Glutamatergic neuron (in vitro differentiated cells): ENCODE results near the gene CFAP299. TPM values are rescaled to one million over a fixed set of nuclear protein-coding genes. Genes with fewer than 3 reads are reported as not detected.

Source experiments
- DNase-seq: peaks from one replicate; pipeline ENCODE4 v3.0.0; 2022
- H3K27ac Mint-ChIP-seq: one replicate; pipeline ENCODE4 v1.8.0; 2020; ENCODE audit warnings: mild to moderate bottlenecking, mixed read lengths, inconsistent platforms; ENCODE audit not compliant: unreplicated experiment
- H3K27me3 Mint-ChIP-seq: one replicate; pipeline ENCODE4 v1.8.0; 2020; ENCODE audit warnings: mild to moderate bottlenecking, moderate library complexity, mixed read lengths, inconsistent platforms; ENCODE audit not compliant: unreplicated experiment
- H3K36me3 Mint-ChIP-seq: one replicate; pipeline ENCODE4 v1.8.0; 2020; ENCODE audit warnings: mild to moderate bottlenecking, mixed read lengths, inconsistent platforms; ENCODE audit not compliant: unreplicated experiment
- H3K4me1 Mint-ChIP-seq: one replicate; pipeline ENCODE4 v1.8.0; 2020; ENCODE audit warnings: mild to moderate bottlenecking, low read depth, mixed read lengths, inconsistent platforms; ENCODE audit not compliant: unreplicated experiment
- H3K4me3 Mint-ChIP-seq: one replicate; pipeline ENCODE4 v1.8.0; 2020; ENCODE audit warnings: mild to moderate bottlenecking, mixed read lengths, inconsistent platforms; ENCODE audit not compliant: unreplicated experiment
- H3K9me3 Mint-ChIP-seq: one replicate; pipeline ENCODE4 v1.8.0; 2020; ENCODE audit warnings: mild to moderate bottlenecking, moderate library complexity, mixed read lengths, inconsistent platforms; ENCODE audit not compliant: unreplicated experiment
- CTCF ChIP-seq: fragments of 200-600 bp; sonication (generic); IDR thresholded peaks from one replicate; pipeline ENCODE4 v1.5.0; 2021; ENCODE audit not compliant: partially characterized antibody, unreplicated experiment
- total RNA-seq: library from RNA; stranded (reverse); fragmentation: NEBNext Ultra II Directional; extraction: Animal tissue kit (Norgen Biotek cat#: 25700); gene quantifications from one replicate; pipeline ENCODE4 v1.2.1, GENCODE V29; 2021; ENCODE audit not compliant: unreplicated experiment

The CFAP299 gene
- total RNA-seq, 1 donor from 2014 or later: not detected

- TF ChIP-seq CTCF: no peak
- H3K4me1 Mint-ChIP-seq: no peaks in the 10 kb centered on the region
- no peaks in the 10 kb centered on the region for H3K9me3 Mint-ChIP-seq
Observed at GRCh38 chr4:80386281-80386886, 50.9 kb downstream of the CFAP299 start.

GRCh38 chr4:80387390-80388283, 52.1 kb downstream of the CFAP299 start:
- DNase-seq: no peak
- Mint-ChIP-seq H3K36me3 (no peaks in the 10 kb centered on the region), H3K27ac (no peak overlapping the region), H3K9me3 (no peaks in the 10 kb centered on the region), H3K27me3 (peaks cover 1% of the 10 kb centered on the region), H3K4me1 (no peaks in the 10 kb centered on the region), H3K4me3 (no peak overlapping the region)
- no peak for TF ChIP-seq CTCF

More at GRCh38 chr4:80386281-80386886, 50.9 kb downstream of the CFAP299 start:
- no peak overlapping the region for H3K4me3 Mint-ChIP-seq
- no peaks in the 10 kb centered on the region for H3K36me3 Mint-ChIP-seq
- no peak for DNase-seq
- H3K27ac Mint-ChIP-seq: no peak overlapping the region
- H3K27me3 Mint-ChIP-seq: peaks cover 3% of the 10 kb centered on the region

- Mint-ChIP-seq H3K27ac (no peak overlapping the region), H3K4me1 (no peaks in the 10 kb centered on the region), H3K9me3 (no peaks in the 10 kb centered on the region), H3K36me3 (no peaks in the 10 kb centered on the region), H3K27me3 (peaks cover 1% of the 10 kb centered on the region), H3K4me3 (no peak overlapping the region)
- DNase-seq: no peak
- TF ChIP-seq CTCF: no peak
Observed at GRCh38 chr4:80388284-80388607, 52.7 kb downstream of the CFAP299 start.

- Mint-ChIP-seq H3K4me3 (no peak overlapping the region), H3K4me1 (no peaks in the 10 kb centered on the region), H3K36me3 (no peaks in the 10 kb centered on the region), H3K27me3 (no peaks in the 10 kb centered on the region), H3K9me3 (no peaks in the 10 kb centered on the region), H3K27ac (no peak overlapping the region)
- TF ChIP-seq CTCF: no peak
- no peak for DNase-seq
Observed at GRCh38 chr4:80390178-80390577, 54.6 kb downstream of the CFAP299 start.
